Measurements from ENCODE around the gene AQP12A.
"Not testable (repeated sequence)": the region's sequence is repeated elsewhere in the genome, so short reads cannot be mapped to it uniquely, and the experiment has no call there.

The AQP12A gene

DNA sequence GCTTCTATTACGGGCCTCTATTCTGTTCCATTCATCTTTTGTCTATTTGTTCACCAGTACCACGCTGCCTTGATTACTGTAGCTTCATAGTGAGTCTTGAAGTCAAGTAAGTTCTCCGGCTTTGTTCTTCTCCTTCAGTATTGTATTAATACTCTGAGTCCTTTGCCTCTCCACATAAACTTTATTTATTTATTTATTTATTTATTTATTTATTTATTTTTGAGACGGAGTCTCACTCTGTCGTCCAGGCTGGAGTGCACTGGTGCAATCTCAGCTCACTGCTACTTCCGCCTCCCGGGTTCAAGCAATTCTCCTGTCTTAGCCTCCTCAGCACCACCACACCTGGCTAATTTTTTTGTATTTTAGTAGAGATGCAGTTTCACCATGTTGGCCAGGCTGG, 31.8 kb upstream of the AQP12A start:
- DNase-seq (ENCODE audit: low spot score): not testable (repeated sequence)

DNA sequence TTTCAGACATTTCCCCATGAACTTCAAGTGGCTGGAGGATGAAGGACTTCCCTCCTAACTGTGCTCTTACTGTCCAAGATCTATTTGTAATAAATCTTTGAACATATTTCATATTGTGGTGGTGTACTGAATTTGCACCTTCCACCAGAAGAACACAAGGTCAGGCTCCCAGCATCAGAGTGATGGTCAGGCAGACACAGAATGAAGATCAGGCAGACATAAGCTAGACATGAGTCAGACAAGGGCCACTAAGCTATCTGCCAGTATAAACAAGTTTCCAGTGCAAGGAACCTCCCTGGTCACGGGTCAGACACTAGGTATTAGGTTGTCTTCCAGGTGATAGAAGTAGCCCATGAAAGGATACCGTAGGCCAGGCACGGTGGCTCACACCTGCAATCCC, 29.0 kb upstream of the AQP12A start:
- DNase-seq (ENCODE audit: low spot score): no peak

DNA sequence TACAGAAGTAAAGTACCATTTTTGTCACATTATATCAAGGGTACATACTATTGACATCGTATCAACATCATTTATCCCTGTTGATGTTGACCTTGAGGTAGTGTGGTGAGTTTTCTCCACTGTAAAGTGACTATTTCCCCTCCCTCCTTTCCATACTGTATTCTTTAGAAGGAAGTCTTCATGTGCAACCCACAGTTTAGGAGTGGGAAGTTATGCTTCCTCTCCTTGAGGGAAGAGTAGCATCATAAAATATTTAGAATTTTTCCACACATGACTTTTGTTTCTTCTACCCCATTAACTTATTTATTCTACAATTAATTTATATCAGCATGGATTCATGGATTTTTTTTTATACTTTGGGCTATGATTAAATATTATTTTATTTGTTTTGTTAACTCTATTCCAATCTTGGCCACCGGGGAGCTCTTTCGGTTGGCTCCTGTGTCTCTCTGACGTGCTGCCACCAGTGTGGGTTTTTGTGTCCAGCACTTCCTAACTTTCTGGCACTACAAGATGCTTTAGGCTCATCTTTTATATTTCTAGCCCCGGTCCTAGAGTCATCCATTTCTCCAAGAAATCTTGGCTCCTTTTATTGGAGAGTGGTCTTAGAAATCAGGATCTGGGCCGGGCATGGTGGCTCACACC, 28.0 kb upstream of the AQP12A start:
- DNase-seq (ENCODE audit: low spot score): no peak

DNA sequence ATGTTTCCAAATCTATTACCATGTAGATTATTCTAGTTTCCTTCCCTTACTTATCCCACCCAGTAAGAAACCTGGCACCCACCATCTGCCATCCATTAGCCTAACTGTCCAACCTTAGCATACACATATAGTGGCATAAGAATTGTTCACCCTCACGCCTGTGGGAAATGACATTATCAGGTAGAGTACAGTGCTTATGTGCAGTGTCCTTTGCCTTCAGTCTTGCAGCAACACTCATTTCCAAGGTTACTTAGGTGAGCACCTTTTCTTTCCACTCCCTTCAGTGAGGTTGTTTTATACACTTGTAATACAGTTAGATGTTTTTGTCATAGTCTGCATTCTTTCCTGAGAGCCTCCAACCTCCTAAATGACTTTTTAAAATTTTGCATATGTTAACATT, 27.0 kb upstream of the AQP12A start:
- DNase-seq (ENCODE audit: low spot score): no peak

DNA sequence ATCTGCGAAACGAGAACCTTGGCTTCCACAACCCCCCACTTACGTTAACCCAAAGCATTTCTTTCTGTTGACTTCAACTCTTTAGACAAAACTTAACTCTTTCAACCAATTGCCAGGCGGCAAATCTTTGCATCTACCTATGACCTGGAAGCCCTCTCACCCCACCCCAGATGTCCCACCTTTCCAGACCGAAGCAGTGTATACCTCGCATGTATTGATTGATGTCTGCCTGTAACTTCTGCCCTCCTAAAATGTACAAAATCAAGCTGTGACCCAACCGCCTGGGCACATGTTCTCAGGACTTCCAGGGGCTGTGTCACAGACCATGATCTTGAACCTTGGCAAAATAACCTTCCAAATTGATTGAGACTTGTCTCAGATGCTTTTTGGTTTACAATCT, 21.3 kb upstream of the AQP12A start:
- DNase-seq (ENCODE audit: low spot score): no peak

DNA sequence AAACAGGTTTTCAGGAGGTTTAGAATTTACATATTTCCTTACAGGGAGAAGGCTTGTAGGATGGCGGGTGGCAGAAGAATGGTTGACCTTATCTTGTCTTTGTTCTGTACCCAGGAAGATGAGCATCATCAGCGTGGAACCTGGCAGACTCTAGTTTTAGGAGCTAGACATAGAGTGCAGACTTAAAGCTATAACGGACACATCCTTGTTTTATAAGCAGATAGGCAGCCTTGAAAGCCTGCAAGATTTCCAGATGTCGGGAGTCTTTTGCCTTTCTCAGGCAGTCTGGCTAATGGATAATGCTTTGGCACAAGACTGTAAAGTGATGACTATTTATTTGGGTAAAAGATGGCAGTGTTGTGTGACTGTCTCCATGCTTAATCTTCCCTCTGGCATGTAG, 20.7 kb upstream of the AQP12A start:
- no peak for DNase-seq (ENCODE audit: low spot score)

DNA sequence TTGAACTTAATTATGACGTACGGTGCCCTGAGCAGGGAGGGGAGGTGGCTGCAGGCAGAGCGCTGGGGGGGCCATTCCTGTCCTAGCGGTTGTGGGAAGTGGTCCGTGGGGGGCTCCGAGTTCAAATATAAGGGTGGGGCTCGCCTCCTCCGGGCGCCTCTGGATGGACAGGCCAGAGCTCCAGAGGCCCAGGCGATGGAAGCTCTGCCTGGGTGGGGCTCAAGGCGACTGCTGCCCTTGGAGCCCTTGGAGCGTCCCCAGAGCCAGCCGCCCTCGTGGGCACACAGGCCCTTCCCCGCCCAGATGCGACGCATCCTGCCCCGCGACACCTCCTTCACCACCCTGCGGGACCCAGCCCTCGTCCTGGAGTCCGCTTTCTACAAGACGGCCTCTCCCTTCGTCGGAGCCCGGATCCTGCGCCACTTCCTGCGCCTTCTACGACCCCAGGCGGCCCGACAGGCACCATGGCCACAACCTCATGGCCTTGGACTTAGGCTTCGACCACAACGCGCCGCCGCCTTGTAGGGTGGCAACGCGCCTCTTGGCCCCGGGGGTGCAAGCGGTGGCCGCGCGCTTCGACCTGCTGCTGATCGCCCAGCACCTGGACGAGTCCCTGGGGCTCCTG, 19.5 kb upstream of the AQP12A start:
- no peak for DNase-seq (ENCODE audit: low spot score)

DNA sequence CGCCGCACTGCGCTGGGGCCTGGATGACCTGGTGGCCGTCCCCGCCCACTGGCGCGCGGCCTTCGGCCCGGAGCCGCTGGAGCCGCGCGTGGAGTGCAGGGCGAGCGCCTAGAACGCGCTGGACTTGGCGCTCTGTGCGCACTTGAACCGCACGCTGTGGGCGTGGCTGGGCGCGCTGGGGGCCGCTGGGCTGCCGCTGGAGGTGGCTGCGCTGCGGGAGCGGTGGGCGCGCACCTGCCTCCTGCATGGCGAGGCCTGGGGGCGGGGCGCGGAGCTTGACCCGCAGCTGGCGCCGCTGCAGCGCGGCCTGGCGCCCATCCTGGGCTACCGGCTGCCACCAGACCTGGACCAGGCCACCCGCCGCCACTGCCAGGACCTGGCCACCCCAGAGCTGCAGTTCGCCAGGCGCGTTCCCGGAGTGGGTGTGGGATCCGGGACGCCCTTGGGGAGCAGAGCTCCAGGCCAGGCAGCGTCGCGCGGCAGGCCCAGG, 18.9 kb upstream of the AQP12A start:
- no peak for DNase-seq (ENCODE audit: low spot score)

DNA sequence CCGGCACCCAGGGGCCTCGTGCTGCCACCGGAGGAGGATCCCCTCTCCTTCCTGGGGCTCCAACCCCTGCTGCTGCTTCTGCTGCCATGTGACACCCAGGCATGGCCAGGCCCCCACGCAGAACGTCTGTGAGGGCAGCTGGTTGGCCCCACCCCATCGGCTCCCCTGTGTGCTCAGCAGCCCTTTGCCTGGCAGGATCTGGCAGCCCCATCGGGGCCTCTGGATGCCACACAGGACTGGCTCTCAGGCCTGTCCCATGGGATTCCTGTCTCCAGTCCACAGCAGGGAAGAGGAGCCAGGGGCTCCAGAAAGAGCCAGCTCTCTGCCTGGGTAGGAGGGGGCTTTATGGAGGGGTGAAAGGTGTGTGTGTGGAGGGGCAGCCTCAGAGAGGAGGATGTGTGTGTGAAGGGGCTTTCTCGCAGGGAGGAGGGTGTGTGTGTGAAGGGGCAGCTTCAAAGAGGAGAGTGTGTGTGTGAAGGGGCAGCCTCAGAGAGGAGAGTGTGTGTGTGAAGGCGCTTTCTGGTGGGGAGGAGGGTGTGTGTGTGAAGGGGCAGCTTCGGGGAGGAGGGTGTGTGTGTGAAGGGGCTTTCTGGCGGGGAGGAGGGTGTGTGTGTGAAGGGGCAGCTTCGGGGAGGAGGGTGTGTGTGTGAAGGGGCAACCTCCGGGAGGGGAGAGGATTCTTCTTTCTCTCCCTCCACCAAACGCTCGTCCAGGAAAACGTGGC, 17.0 kb upstream of the AQP12A start:
- DNase-seq (ENCODE audit: low spot score): not testable (repeated sequence)

DNA sequence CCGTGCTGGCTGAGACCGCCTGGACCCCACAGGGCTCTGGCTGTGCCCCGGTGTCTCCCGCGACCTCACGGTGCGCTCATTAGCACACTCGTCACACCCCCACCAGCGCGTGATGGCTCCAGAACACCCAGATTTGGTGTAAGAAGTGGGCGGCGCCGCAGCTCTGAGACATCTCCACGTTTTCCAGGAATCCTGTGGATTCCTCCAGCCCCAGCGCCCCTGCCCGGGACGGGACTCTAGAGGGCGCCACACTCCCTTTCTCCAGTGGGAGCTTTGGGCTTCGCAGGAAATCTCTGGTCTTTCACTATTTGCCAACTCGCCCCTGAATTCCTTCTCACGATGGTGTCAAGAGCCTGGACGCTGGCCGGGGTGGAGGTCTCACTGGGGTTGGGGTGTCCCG, 16.3 kb upstream of the AQP12A start:
- DNase-seq (ENCODE audit: low spot score): not testable (repeated sequence)

DNA sequence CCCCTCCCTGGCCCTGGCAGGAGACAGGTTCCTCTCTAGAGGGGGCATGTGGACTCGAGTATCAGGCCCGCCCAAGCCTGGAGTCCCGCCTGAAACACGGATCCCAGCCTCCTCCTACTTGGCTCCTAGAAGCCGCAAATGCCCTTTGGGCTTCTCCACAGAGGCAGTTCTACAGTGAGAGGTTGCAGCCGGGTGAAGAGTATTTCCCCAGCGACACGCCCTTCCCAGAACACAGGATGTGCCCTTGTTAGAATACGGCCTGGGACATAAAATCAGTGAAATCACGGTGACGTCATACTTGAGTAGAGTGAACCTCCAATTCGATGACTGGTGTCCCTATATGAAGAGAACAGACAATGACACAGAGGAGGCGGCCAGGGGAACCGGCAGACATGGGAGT, 13.6 kb upstream of the AQP12A start:
- not testable (repeated sequence) for DNase-seq (ENCODE audit: low spot score)

DNA sequence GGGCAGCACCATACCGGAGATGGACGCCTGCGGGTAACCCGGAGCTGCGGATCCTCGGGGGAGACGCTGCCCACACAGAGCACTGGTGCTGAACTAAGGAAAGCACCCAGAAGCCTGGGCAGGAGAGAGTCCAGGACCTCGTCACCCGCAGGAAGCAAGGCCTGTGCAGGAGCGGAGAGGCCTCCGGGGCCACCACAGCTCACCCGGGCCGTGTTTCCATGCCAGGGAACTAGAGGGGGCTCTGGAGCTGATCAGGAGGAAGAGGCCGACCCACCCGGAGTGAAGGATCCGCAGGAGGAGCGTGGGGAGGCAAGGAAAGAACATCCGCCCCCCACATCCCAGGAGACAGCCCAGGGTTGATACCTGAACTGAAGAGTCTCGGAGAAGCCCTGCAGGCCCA, 12.8 kb upstream of the AQP12A start:
- not testable (repeated sequence) for DNase-seq (ENCODE audit: low spot score)

DNA sequence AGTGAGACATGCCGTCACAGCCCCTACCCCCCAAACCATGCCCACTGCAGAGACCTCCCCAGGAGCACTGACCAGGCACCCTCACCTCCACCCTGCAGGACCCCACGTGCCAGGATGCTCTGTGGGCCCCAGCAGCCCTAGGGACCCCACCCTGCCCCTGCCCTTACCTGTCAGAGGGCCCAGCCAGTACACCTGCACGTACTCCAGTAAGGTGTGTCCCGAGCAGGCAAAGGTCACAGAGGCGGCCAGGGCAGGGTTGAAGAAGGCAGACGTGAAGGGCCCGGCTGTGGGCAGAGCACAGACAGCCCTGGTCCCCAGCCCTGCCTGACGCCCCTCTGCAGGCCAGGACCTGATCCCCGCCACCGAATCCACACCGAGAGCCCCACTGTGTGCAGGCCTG, 11.5 kb upstream of the AQP12A start:
- not testable (repeated sequence) for DNase-seq (ENCODE audit: low spot score)

DNA sequence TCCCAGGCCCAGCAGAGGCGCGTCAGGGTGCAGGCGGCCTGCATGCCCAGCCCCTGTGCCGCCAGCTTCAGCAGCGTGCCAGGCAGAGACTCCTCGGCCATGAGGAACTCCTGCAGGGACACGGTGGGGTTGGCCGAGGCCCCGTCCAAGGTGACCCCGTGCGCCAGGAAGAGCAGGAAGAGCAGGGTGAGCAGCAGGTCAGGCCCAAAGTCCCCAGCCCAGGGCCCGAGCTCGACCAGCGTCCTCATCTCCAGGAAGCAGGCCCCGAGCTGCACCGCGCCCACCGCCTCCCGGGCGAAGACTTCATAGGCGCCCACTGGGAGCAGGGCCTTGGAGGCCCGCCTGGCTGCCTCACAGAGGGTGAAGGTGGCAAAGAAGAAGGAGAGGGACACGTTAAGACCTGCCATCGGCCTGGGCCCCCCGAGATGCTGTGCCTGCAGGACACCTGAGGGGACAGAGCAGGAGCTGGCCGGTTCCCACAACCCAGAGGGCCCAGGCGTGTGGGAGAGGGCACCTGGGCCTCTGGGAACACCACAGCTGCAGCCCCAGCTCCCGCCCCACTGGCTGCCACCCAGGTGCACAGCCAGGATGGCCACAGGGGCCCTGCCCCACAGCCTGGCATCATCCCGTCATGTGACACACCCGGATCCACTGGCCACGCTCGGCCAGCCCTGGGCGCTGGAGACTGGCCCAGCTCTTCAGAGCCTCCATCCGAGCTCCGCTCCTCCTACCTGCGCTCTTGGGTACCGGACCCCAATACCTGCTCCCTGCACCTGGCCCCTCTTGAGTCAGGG, 9.0 kb upstream of the AQP12A start, which contains the start of gene AQP12B:
AQP12B (minus strand) TSS at position 455 of the 794 bp plus-strand sequence; CDS start at position 407, 48 bp downstream.
- DNase-seq (ENCODE audit: low spot score): not testable (repeated sequence)

DNA sequence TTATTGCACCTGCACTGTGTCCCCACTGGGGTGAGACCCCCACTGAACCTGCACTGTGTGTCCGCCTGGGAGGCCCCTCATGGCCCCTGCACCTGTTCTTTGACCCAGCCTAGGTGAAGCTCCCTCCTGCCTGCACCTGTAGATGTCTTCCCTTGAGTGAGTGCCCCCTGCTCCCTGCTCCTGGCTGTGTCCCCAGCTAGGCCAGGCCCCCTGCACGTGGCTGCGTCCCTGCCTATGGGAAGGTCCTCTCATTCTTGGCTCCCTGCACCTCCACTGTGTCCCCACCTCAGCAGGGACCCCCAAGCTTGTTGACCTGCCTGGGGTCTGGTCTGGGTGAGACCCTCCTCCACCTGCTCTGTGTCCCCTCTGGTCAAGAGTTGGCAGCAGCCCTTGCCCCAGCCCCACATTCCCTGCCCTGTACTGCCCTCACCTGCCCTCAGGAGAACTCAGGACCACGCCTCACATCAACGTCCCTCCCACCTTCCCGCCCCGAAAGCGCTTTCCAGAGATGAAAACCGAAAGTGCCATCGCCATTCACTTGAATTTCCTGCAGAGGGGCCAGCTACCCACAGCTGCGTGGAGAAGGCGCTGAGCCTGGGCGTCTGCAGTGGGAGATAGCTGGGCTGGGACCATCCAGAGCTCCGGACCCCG, 8.2 kb upstream of the AQP12A start:
- not testable (repeated sequence) for DNase-seq (ENCODE audit: low spot score)

DNA sequence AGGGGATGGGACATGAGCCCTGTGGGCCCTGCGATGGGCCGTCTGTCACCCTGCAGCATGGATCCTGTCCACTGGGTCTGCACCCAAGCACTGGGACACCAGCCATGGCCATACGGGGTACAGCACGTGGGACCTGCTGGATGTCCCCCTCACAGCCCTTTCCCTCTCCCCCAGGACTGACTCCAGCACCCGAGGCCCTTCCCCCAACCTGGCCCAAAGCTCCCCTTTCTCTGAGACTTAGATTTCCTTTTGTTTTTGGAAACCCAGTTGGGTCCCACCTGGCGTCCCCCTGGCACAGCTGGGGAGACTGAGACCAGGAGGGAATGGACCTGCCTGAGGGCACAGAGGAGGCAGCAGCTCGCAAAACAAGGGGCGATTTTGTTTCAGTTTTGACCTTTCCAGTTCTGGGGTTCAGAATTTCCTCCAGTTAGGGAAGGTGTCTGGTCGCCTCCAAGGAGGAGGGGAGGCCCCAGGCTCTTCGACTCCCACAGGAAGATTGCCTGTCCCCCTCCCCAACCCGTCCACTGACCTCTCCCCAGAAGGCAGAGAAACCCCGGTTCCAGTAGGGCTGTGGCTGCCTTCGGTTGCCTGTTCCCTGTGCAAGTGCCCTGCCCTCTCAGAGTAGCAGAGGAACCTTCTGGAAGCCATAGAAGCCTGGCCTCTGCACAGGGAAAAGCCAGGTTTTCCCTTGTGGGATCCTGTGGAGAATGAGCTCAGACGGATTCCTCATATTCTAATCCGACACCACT, 7.5 kb upstream of the AQP12A start:
- not testable (repeated sequence) for DNase-seq (ENCODE audit: low spot score)

DNA sequence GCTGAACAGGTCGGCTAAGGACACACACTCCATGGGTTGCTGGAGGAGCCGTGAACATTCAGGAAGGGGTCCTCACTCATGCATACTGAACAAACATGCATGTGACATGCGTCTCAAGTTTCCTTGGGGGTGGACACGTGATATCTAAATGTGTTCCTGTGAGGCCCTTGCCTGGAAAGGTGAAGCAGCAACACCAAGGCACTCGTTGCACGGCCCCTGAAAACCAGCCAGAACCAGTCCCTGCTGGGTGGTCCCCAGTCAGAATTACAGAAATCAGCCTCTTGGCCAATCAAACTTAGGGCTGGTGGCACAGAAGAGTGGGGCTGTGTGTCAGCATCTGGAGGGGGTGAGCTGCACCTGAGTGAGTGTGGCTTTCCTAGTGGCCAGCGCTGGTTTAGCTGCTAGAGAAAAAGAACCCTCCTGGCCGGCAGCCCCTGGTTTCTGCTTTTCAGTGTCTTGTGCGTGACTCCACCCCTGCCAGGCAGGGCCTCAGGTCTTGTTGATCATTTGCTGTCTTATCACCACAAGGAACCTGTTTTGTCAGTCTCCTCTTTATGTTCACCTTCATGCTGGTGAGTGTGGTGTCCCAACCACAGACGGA, 5.8 kb upstream of the AQP12A start:
- no peak for DNase-seq (ENCODE audit: low spot score)

DNA sequence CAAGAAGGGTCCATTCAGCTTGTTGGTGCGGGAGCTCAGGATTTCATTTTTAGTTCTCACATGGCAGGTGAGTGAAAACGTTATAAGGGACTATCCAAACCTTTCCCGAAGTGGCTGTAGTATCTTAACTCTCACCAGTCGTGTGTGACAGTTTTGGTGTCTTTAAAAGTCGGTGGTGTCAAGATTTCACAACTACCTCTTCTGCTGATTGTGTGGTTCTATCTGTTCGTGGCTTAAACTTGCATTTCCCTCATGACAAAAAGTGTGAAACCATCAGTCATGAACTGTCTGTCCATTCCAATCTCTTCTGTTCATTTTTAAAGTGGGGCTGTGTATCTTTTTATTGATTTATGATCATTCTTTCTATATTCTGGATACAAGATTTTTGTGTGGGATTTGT, 5.2 kb upstream of the AQP12A start:
- DNase-seq (ENCODE audit: low spot score): no peak

DNA sequence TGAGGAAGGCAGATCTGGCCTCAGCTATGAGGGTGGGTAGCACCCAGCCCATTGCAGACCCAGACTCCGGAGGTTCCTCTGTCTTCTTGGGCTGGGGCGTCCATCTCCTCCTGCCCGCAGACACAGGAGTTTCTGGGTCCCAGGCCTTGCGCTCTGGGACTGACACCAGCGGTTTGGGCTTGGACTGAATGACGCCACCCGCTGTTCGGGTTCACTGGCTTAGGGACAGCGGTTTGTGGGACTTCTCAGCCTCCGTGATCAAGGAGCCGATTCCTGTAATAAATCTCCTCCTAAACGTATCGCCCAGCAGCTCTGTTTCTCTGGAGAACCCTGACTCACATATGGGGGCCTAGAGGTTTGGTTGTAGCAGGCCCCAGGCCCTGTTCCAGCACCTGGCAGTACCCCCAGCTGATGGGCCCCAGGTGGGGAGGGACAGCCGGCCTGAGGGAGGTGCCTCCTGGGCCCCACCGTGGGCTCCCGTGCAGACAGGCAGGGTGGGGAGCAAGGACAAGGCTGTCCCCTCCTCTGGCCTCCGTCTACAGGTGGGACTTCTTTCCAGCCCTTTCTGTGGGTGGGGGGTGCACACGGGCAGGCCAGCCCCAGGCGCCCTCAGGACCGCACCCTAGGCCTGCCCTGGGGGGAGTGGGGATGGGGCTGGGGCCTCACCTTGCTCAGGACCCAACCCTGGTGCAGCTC, 4.5 kb upstream of the AQP12A start:
- no peak for DNase-seq (ENCODE audit: low spot score)
